Thoracic aorta (tissue), 2 donors: ENCODE measurements around the gene ULBP2. TPM values are rescaled to one million over a fixed set of nuclear protein-coding genes. Genes with fewer than 3 reads are reported as not detected.

Experiments used
- ATAC-seq: fragments of 150-250 bp; one replicate; pipeline ENCODE4 v1.8.0; 2017; ENCODE audit warnings: low read depth; ENCODE audit not compliant: insufficient number of reproducible peaks, low FRiP score
- DNase-seq: peaks from one replicate; pipeline ENCODE4 v3.0.0-alpha.2; 2020; ENCODE audit warnings: low spot score
- H3K27ac ChIP-seq, 2 donors: fragments of 200-600 bp; sonication (generic); 1 replicate in 1 of 2; 2 replicates in 1 of 2; pipeline ENCODE4 v1.5.1; 2016; ENCODE audit warnings: mild to moderate bottlenecking in 2 of 2, moderate library complexity in 2 of 2
- H3K27me3 ChIP-seq: fragments of 200-600 bp; sonication (generic); replicated peaks from 2 replicates; pipeline ENCODE4 v1.6.0; 2016; ENCODE audit warnings: mild to moderate bottlenecking; ENCODE audit not compliant: insufficient read depth
- H3K36me3 ChIP-seq: fragments of 200-600 bp; sonication (generic); one replicate; pipeline ENCODE4 v1.5.1; 2016
- H3K4me1 ChIP-seq, 2 donors: fragments of 200-600 bp; sonication (generic); 1 replicate in 1 of 2; 2 replicates in 1 of 2; pipeline versions ENCODE4 v1.5.1 to v1.6.0; 2016; ENCODE audit warnings: low read depth in 2 of 2, mild to moderate bottlenecking in 1 of 2; ENCODE audit not compliant: control insufficient read depth in 1 of 2
- H3K4me3 ChIP-seq: fragments of 200-600 bp; sonication (generic); 2 replicates; pipeline ENCODE4 v1.5.1; 2016; ENCODE audit warnings: mild to moderate bottlenecking
- H3K9me3 ChIP-seq: fragments of 200-600 bp; sonication (generic); 2 replicates; pipeline ENCODE4 v1.5.1; 2016
- CTCF ChIP-seq: fragments of 200-600 bp; sonication (generic); IDR thresholded peaks from one replicate; pipeline ENCODE4 v1.5.1; 2019; ENCODE audit warnings: antibody characterized with exemption
- total RNA-seq, 2 donors: library from RNA; depleted of rRNA; stranded (reverse); fragments of >200 nt; gene quantifications; one replicate each; pipeline versions ENCODE4 v1.1.0 to v1.2.3, GENCODE V29; 2016

The ULBP2 gene
- total RNA-seq, 2 donors from 2014 or later: 0.41 TPM; not detected in 1

GRCh38 chr6:149974825-149975224, 33.0 kb downstream of the ULBP2 start:
- no peaks in the 10 kb centered on the region for H3K4me1 ChIP-seq
- no peak for ATAC-seq
- H3K36me3 ChIP-seq: no peaks in the 10 kb centered on the region
- no peaks in the 10 kb centered on the region for H3K27me3 ChIP-seq
- DNase-seq: no peak
- no peak for TF ChIP-seq CTCF
- H3K9me3 ChIP-seq: no peaks in the 10 kb centered on the region
- no peak overlapping the region for H3K27ac ChIP-seq
- H3K4me3 ChIP-seq: no peak overlapping the region

- Histone ChIP-seq H3K36me3 (no peaks in the 10 kb centered on the region), H3K27ac (no peak overlapping the region), H3K4me3 (no peak overlapping the region), H3K9me3 (no peaks in the 10 kb centered on the region), H3K4me1 (no peaks in the 10 kb centered on the region), H3K27me3 (no peaks in the 10 kb centered on the region)
- no peak for DNase-seq
- ATAC-seq: no peak
- TF ChIP-seq CTCF: no peak
Observed at GRCh38 chr6:149975400-149975799, 33.6 kb downstream of the ULBP2 start.

- H3K4me1 ChIP-seq: no peaks in the 10 kb centered on the region
- ATAC-seq (no peak), DNase-seq (no peak)
- H3K4me3 ChIP-seq: no peak overlapping the region
- H3K27ac ChIP-seq: no peak overlapping the region
- H3K36me3 ChIP-seq: no peaks in the 10 kb centered on the region
- TF ChIP-seq CTCF: no peak
- peaks cover 5% of the 10 kb centered on the region for H3K27me3 ChIP-seq
- H3K9me3 ChIP-seq: no peaks in the 10 kb centered on the region
Observed at GRCh38 chr6:149977221-149977620, 35.4 kb downstream of the ULBP2 start.

- ATAC-seq: no peak
- no peak for TF ChIP-seq CTCF
- Histone ChIP-seq H3K36me3 (no peaks in the 10 kb centered on the region), H3K27me3 (peaks cover 5% of the 10 kb centered on the region), H3K27ac (no peak overlapping the region), H3K4me3 (no peak overlapping the region), H3K9me3 (no peaks in the 10 kb centered on the region), H3K4me1 (no peaks in the 10 kb centered on the region)
- no peak for DNase-seq
Observed at GRCh38 chr6:149978610-149979009, 36.8 kb downstream of the ULBP2 start.

GRCh38 chr6:149979293-149979692, 37.5 kb downstream of the ULBP2 start:
- Histone ChIP-seq H3K4me1 (no peaks in the 10 kb centered on the region), H3K9me3 (no peaks in the 10 kb centered on the region), H3K4me3 (no peak overlapping the region), H3K27me3 (peaks cover 5% of the 10 kb centered on the region), H3K36me3 (no peaks in the 10 kb centered on the region), H3K27ac (no peak overlapping the region)
- no peak for ATAC-seq
- DNase-seq: no peak
- no peak for TF ChIP-seq CTCF
